Activated CD4-positive, alpha-beta T cell treated with anti-CD3 and anti-CD28 coated beads, Interleukin-2, amount 50 U/mL, for 4 hours (primary cell): Measurements from ENCODE around the gene IFT74.

Experiments
- DNase-seq, 2 experiments: peaks; one replicate each; pipeline ENCODE4 v3.0.0-alpha.2; 2020

Gene IFT74

GRCh38 chr9:26955921-26956859 is at the start of gene IFT74:
Gene IFT74, plus strand, starts transcription at chr9:26956412. Its CDS starts 5,556 bp downstream, at chr9:26961968.
- DNase-seq = peak; percentile 91 to 93

DNA sequence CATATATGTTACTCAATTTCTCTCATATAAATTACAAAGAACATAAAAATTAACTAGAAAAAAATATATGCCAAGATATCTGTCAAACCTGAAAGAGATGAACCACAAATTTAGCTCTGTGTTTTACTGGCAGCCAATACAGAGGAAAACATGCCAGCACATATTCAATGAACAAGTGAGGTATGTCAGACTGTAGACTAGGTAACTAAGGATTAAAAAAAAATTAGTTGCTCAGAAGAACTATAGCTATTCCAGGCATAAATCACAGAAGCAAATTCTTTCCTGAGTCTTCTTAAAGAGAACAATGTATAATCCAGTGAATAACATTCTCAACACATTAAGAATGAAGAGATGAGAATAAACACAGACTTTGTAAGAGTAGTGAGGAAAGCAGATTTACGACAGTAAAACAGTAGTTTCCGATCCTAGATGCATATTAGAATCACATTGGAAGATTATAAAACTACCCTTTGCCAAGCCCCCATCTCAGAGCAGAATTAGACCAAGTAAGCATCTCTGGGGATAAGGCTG is 43.0 kb upstream of the IFT74 start:
- no peak for DNase-seq

- no peak for DNase-seq
Measured at GRCh38 chr9:26919698-26920097, 36.5 kb upstream of the IFT74 start.

DNA sequence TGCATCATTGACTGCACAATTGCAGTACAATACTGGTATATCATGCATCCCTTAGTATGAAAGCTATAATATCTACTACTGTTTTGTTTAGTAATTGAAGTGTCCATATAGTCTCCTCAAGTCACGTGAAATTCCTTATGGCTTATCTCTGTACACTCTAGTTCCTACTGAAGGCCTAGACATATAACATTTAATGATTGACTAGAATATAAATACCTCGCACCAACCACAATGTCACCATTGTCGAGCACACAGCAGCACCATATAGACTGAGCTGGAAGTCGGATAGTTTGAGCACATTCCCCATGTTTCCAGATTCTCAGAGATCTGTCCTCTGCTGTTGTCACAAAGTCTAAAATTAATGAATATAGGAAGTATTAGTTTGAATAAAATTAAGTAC is 30.6 kb upstream of the IFT74 start:
- DNase-seq = no peak

GRCh38 chr9:26928902-26929495 is 27.2 kb upstream of the IFT74 start:
- no peak for DNase-seq

GRCh38 chr9:26935847-26936246 is 20.4 kb upstream of the IFT74 start:
- DNase-seq = no peak

- no peak for DNase-seq
Measured at GRCh38 chr9:26937816-26938371, 18.3 kb upstream of the IFT74 start.

GRCh38 chr9:26939955-26940711 is 16.1 kb upstream of the IFT74 start:
- no peak for DNase-seq

GRCh38 chr9:26940779-26941178 is 15.4 kb upstream of the IFT74 start:
- DNase-seq = no peak

GRCh38 chr9:26945591-26945990 is 10.6 kb upstream of the IFT74 start:
- DNase-seq = no peak

- peak; percentile 77 to 78 for DNase-seq
Measured at GRCh38 chr9:26946753-26947727, 9.2 kb upstream of the IFT74 start, which contains the start of gene PLAA. Gene PLAA, minus strand, starts transcription at chr9:26947242. Its CDS starts 197 bp downstream, at chr9:26947045.

GRCh38 chr9:26947736-26948135 is 8.5 kb upstream of the IFT74 start:
- DNase-seq = peak in 1 of 2 experiments; percentile 2

GRCh38 chr9:26949637-26950069 is 6.6 kb upstream of the IFT74 start:
- no peak for DNase-seq

DNA sequence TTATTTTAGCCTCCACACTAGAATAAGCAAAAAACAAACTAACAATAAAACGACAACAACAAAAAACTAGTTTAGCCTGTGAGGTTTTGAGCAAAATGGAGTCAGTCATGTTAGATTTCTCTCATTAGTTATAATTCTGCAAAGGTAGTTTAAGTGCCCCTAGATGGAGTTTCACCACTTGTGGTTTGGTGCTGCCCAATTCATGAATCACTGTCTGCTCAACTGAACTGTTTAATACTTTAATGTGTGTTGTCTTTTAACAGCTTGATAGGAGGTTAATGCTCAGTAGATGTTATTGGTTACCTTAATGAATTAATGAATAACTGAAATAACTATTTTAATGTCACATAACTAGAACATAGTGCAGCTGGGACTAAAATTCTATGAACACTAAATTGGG is 5.7 kb upstream of the IFT74 start:
- DNase-seq = no peak

DNA sequence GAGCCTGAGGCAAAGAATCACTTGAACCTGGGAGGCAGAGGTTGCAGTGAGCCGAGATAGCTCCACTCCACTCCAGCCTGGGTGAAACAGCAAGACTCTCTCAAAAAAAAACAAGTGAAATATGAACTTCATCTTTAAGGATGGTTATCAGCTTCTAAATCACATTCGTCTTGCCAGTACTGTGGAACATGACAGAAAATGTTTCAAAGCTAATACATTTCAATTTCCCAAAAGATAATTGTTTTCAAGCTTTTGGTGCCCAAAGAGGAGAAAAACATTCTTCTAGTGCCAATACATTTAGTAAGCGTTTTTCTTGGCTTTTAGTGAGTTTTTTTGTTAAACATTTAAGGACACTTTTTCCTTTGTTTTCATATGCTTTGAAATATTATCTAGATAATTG is 4.4 kb upstream of the IFT74 start:
- DNase-seq = no peak

DNA sequence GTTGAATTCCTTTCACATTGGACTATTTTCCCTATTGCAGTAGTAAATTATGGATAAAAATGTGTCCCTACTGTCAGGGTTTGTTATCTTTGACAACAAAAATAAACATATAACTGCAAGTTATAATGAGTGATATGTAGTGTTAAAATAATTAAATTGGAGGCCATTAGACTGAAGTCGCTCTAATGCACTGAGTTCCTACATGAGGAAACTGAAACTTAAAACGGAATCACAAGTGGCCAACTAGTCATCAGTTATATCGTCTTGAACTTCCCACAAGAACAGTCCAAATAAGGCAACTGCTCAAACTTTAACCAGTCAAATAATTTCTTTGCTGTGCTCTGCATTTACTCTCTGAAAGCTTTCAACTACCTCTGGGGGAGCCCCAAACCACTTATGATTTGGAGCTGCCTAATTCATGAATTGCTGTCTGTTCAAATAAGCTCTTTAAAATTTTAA is 2.1 kb upstream of the IFT74 start:
- DNase-seq = no peak

DNA sequence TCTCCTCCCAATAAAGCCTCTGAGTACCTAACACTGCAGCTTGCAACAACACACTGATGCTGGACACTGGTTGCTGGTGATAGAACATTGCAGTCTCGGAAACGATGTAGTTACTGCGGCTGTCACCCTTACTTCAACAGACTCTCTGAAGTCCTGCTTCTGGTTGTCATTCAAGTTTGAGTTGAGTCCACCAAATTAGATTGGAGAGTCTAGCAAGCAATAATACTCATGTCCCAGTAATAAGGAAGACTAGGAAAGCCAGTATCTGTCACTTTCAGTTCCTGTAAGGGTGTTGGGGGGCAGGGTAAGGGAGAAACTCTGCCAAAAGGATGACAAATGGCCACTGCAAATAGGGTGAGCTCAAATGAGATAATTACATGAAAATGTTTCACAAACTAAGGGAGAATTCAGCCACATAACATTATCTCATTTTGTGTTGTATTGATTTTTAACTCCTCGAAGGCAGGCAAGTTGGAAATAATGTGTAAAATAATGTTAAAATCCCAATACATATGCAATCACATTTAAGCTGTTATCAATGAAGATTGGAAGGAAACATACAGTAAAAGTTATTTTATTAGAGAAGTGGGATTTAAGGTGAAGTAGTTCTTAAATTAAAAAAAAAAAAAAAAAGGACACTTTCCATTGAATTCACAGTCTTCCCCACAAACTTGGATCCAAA is 849 bp upstream of the IFT74 start:
- DNase-seq = no peak

DNA sequence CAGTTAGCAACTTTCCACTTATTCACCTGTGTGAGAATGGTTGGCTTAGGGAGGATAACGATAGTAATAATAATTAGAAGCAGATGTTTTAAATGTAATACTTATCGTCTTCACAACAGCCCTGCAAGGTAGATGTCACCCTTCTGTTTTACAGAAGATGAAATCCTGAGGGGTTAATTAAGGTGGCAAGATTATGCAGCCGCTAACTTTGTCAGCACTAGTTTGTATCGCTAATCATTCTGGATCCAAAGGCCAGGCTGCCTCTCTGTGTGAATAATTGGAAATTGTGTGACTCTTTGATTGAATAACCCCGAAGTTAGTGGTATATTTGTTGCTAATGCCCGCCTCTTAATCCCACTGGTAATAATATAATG is 635 bp downstream of the IFT74 start:
- DNase-seq = no peak

DNA sequence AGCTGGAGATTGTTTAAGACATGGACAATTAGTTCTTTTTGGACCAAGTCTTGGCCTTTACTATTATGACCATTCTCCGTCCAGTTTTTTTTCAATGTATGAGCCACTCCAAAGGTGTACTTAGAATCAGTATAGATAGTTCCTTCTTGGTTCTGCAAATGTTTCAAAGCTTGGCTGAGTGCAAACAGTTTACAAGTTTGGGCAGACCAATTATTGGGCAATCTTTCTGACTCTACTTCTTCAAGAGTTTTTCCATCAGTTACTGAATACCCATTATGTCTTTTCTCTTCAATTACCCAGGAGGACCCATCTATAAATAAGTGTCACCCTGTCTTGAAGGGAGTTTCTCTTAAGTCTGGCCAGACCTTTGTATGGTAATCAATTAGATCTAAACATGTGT is 15.5 kb downstream of the IFT74 start:
- no peak for DNase-seq

DNA sequence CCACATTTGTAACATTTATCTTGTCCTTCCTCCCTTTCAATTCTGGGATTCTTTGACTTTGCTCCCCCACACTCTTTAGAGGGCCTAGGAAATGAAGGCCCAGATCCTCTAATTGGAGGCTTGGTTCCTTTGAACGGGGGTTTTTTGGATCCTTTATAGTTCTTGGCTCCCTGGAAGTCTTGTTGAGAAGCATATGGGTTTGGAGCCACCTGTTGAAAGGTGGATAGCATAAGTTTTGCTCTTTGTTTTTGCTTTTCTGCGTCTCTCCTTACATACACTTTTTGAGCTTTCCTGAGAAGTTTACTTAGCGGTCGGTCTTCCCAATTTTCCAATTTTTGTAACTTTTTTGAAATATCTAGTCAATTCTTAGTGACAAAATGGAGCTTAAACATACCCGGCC is 17.8 kb downstream of the IFT74 start:
- DNase-seq = no peak

GRCh38 chr9:26974927-26975326 is 18.7 kb downstream of the IFT74 start:
- DNase-seq = no peak
